ENCODE results near the gene SHC1. TPM values are rescaled to one million over a fixed set of nuclear protein-coding genes. Genes with fewer than 3 reads are reported as not detected.

SHC1 gene
- total RNA-seq, result 56.2 TPM

GRCh38 chr1:154970631-154971340 lies at the start of gene SHC1:
SHC1 (minus strand) TSS chr1:154970747; CDS start chr1:154970526, 221 bp downstream.

DNA sequence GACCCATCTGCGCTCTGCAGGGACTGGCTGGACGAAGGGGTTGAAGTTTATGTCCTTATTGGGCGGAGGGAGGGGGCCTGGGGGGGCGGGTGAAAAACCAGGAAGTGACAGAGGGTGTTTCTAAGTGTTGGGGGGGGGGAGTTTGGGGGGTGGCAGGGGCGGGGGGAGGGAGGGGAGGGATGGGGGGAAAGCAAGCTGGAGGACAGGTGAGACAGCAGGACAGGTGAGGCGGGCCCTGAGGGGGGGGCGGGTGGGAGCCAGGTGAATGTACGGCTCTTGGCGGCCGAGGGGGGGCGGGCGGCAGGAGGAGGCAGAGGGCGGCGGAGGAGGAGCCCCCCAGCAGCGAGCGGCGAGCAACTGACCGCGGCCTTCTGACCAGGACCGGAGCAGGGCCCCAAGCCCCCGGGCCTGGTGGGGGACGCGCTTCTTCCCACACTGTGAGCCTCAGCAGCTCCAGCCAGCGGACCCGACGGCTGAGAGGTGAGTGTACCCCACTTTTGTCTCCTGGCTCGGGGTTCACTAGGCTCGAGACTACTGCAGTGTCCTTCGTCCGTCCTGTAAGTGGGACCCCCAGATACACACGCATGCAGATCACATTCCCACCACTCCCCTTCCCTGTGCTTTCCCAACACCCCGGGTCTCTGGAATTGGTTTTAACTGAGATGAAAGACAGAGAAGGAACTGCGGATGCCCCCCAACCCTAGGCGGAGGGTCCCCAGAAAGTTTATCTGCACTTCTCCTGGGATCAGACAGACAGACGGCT lies 32.1 kb upstream of the SHC1 start, which contains the start of gene ZBTB7B:
Gene ZBTB7B, plus strand, starts transcription at position 339 of the 763 bp plus-strand sequence. CDS start 11,859 bp downstream, outside the sequence.

GRCh38 chr1:154993572-154994268 lies 23.2 kb upstream of the SHC1 start, which contains the start of gene LENEP:
LENEP (plus strand) TSS chr1:154993586; CDS start chr1:154993608, 22 bp downstream.

GRCh38 chr1:154982897-154983648 lies 12.5 kb upstream of the SHC1 start, which contains the start of gene FLAD1:
FLAD1 (plus strand) TSS chr1:154983344; CDS start chr1:154983695, 351 bp downstream.

GRCh38 chr1:154974102-154974807 lies 3.7 kb upstream of the SHC1 start, which contains the start of gene CKS1B:
CKS1B (plus strand) TSS chr1:154974681; CDS start chr1:154974746, 65 bp downstream.

GRCh38 chr1:154961207-154962155 lies 9.1 kb downstream of the SHC1 start, which contains the start of gene PYGO2:
PYGO2 (minus strand) TSS chr1:154961782; CDS start chr1:154961576, 206 bp downstream.

DNA sequence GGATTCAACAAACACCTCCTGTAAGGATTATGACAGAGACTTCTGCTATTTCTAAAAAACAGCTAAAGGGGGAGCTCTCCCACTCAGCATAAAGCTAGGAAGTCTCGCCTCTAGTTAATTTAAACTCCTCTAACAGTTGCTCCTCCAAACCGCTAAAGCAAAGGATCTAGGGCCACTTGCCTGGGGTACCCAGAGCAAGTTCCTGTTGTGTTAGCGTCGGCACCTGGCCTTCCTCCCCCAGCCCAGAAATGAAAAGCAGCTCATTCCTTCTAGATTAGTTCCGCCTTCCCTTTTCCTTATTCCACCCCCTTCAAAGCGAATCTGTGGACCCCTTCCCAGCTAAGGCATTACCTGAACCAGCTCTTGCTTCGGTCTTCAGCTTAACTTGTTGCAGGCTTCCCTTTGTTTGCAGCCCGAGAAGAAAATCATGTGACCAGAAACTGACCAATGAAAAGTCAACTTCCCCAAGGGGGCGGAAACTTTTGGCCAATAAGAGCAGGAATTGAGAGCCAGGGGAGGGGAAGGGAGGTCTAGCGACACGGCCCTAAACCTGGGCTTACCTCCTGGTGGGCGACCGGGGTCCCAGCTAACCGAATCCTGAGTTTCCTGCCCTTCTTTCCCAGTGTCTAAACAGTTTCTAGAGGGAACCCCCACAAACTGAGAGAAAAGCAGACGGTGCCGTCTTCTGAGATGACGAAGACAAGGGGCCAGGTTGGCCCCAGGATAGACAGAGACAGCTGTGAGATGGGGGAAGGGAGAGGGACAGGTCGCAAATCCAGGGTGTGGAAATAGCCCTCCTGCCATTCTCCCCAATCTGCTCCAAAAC lies 14.6 kb downstream of the SHC1 start, which contains the start of gene PBXIP1:
Gene PBXIP1, minus strand, starts transcription at position 382 of the 826 bp plus-strand sequence. CDS start 2,378 bp downstream, outside the sequence.

GRCh38 chr1:154936555-154937084 lies 33.9 kb downstream of the SHC1 start, which contains the start of gene PMVK:
PMVK (minus strand) TSS chr1:154936719; CDS start chr1:154936685, 34 bp downstream.

Small RNA genes lying within 50 kb of the gene (small RNA-seq; reads per million reads assigned to genes)
- gene MIR4258 (ENCODE audit: low replicate concordance), result not detected
- gene RF00017 (ENCODE audit: low replicate concordance), result not detected

Other genes with a start within 250 kb of the SHC1 start
- 5.3 TPM for gene KCNN3, start 100.5 kb downstream of the SHC1 start, total RNA-seq
- gene PMVK, start 34.0 kb downstream of the SHC1 start, total RNA-seq, result 15.4 TPM
- 122 TPM for gene PBXIP1, start 14.6 kb downstream of the SHC1 start, total RNA-seq
- gene PYGO2, start 9.0 kb downstream of the SHC1 start, total RNA-seq, result 22.4 TPM
- 33.5 TPM for gene CKS1B, start 3.9 kb upstream of the SHC1 start, total RNA-seq
- gene FLAD1, start 12.6 kb upstream of the SHC1 start, total RNA-seq, result 18.3 TPM
- not detected for gene LENEP, start 22.8 kb upstream of the SHC1 start, total RNA-seq
- gene ZBTB7B, start 32.1 kb upstream of the SHC1 start, total RNA-seq, result 18.6 TPM
- 0.53 TPM for gene DCST2, start 63.0 kb upstream of the SHC1 start, total RNA-seq
- gene DCST1, start 63.1 kb upstream of the SHC1 start, total RNA-seq, result not detected
- 49.9 TPM for gene ADAM15, start 80.6 kb upstream of the SHC1 start, total RNA-seq
- gene EFNA4, start 93.0 kb upstream of the SHC1 start, total RNA-seq, result 11.8 TPM
- 6.0 TPM for gene EFNA3, start 108.1 kb upstream of the SHC1 start, total RNA-seq
- gene EFNA1, start 157.1 kb upstream of the SHC1 start, total RNA-seq, result 74.2 TPM
- 33.7 TPM for gene SLC50A1, start 165.1 kb upstream of the SHC1 start, total RNA-seq
- 33.9 TPM for gene DPM3, start 169.8 kb upstream of the SHC1 start, total RNA-seq
- 80.7 TPM for gene KRTCAP2, start 202.6 kb upstream of the SHC1 start, total RNA-seq
- 2.3 TPM for gene TRIM46, start 203.1 kb upstream of the SHC1 start, total RNA-seq
- gene THBS3, start 237.2 kb upstream of the SHC1 start, total RNA-seq, result 27.5 TPM
- gene MTX1, start 237.9 kb upstream of the SHC1 start, total RNA-seq, result 41.6 TPM